ENCODE results near the gene UNG.
A peak's percentile ranks its signal among the peaks of the same experiment; 100 is the strongest.
"Not testable (repeated sequence)": the region's sequence is repeated elsewhere in the genome, so short reads cannot be mapped to it uniquely, and the experiment has no call there.

Gene UNG

GRCh38 chr12:109121346-109121880 is 24.0 kb downstream of the UNG start:
- no peak for DNase-seq (ENCODE audit: low spot score)

DNA sequence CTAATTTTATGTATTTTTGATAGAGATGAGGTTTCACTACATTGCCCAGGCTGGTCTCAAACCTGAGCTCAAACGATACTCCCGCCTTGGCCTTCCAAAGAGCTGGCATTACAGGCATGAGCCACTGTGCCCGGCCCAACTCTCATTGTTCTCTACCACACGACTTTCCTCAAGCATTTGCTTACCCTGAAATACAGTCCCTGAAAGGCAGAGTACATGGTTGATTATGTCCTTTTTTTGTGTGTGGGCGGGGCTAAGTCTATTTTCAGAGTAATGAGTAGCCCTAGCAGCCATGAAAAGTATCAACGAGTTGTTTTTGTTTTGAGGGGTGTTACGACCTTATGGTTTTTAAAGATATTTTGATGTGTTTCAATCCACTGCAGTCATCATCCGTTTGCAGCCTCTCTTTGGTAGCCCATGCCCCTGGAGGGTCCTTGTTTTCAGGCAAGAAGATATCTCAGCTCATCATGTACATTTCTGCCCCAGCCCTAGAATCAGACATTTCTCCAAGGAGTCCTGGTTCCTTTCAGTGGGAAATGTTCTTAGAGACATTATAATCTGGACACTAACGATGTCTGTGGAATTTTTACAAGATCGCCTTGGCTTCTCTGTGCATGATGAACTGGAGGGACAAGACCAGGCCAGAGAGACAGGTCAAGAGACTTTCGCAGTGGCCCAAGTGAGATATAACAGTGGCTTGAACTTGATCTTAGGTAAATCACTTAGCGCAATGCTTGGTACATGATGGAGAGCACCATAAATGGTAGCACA is 27.7 kb downstream of the UNG start:
- DNase-seq (ENCODE audit: low spot score) = no peak

GRCh38 chr12:109125791-109126190 is 28.4 kb downstream of the UNG start:
- DNase-seq (ENCODE audit: low spot score) = no peak

DNA sequence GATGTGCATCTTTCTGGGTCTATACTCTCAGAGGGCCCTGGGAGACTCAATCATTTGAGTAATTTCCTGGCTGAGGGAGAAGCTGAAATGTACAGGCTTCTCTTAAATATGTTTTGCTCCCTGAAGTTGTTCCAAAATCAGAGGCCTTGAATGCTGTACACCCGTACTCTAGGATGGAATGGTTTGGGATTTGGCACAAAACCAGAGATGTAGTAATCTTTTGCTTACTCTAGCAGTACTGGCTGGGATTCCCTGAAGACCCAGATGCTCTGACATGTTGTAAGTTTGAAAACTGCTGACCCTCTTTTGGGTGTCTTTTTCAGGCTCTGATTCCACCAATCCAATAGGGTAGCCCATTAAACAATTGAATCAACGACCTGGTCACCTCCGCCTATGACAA is 29.4 kb downstream of the UNG start:
- no peak for DNase-seq (ENCODE audit: low spot score)

- DNase-seq (ENCODE audit: low spot score) = no peak
Observed at GRCh38 chr12:109127533-109128242, 30.3 kb downstream of the UNG start.

DNA sequence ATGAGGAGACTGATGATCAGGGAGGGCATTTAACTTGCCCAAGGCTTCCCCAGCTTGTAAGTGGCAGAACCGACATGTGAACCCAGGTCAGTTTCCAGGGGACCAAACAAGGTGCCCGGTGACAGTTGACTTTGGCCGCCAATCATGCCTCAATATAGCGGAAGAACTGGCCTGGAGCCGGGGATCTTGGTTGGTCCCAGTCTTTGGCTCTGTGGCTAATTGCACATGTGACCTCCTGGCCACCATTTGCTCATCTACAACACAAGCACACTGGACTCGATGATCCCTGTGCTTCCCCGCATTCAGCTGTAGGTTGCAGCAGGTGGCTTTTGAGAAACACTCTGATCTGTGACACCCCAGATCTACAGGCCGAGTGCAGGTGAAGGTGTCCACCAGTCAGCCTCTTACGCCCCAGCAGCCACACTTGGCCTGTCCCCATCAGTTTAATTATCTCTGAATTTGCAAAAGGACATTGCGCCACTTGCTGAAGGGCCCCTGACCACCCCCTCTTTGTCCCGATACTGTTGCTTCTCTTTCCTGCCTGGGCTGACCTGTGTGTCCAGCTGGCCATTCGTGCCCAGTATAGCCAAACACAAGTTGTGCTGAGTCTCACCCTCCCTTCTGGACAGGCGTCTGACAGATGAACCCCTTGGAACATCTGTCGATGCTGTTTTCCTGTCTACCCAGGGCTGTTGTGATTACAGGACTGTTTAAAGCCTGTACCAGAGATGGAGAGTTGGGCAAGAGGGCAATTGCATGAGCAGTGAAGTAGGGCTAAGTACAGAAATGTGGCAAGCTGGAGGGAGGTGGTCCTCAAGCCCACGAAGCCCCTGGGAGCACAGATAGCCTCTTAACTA is 33.1 kb downstream of the UNG start:
- DNase-seq (ENCODE audit: low spot score) = no peak

DNA sequence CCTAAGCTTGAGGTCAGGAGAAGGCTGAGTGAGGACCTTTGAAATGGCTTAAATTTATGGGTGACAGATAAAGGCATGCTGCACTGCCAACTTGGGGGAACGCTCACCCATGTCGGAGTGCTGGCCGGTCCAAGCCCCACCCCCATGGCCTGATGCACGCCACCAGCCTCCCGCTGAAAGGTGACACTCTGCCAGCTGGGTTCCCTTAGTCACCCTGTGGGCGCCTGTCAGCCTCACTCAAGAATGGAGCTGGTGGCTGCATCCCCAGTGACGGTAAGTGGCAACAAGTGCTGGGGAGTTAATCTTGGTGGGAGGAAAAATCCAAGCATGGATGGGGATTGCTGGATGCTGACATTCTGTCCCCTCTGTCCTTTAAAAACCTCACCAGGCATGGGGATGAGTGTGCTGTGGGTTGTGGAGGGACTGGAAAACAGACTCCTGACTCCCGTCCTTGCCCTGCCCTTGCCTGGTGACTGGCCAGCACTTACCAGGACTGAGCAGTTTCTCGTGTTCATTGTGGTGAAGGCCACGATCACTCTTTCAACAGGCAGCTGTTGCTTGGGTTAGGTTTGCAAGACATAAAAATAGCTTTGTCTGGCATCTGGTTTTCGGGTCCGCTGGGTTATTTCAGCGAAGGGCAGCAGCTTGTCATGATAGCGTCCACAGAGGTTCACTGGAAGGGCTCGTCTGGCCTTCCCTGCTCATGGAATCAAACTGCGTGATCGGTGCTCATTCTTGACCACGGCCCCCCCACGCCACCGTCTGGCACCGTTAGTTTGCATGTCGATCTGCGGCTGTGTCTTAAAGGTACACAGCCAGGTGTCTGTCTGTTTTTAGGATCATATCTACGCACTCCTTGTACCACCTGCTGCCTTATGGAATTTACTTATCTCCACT is 34.0 kb downstream of the UNG start:
- DNase-seq (ENCODE audit: low spot score) = peak; percentile 30

DNA sequence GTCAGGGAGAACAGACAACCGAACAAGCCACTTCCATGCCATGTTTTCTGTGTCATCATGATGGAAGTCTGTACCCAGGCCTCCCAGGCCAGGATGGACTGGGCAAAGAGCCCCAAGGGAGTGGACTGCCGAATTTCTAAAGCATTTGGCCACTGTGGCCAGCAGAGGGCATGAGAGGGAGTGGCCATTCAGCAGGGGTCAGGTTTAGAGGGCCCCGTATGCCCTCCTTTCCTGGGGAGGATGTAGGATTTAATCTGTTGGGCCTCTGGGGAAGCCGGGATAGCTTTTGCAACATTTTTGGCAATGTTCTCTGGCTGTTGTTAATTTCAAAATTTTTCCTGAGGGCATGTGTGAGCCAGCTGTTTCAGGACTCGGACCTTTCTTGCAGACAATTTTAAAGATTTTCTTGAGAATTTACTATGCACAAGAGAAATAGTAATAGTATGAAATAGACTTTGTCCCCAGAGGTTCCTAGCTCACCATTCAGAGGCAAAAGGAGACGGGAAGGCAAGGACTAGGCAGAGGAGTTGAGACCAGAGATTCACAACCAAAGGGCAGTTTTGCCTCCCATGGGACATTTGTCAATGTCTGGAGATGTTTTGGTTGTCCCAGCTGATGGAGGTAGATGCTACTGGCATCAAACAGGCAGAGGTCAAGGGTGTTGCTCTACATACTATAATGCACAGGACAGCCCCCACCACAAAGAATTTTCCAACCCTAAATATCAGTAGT is 37.0 kb downstream of the UNG start:
- DNase-seq (ENCODE audit: low spot score) = peak; percentile 62

- no peak for DNase-seq (ENCODE audit: low spot score)
Observed at GRCh38 chr12:109137055-109137454, 39.7 kb downstream of the UNG start.

DNA sequence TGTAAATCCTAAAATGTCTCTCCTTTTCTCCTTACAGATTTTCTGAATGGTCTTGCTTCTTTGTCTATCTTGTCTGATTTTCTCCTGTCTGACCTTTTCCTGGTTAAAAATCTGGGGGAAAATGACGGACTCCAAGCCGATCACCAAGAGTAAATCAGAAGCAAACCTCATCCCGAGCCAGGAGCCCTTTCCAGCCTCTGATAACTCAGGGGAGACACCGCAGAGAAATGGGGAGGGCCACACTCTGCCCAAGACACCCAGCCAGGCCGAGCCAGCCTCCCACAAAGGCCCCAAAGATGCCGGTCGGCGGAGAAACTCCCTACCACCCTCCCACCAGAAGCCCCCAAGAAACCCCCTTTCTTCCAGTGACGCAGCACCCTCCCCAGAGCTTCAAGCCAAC is 42.0 kb downstream of the UNG start:
- no peak for DNase-seq (ENCODE audit: low spot score)

- DNase-seq (ENCODE audit: low spot score) = no peak
Observed at GRCh38 chr12:109139791-109140190, 42.4 kb downstream of the UNG start.

DNA sequence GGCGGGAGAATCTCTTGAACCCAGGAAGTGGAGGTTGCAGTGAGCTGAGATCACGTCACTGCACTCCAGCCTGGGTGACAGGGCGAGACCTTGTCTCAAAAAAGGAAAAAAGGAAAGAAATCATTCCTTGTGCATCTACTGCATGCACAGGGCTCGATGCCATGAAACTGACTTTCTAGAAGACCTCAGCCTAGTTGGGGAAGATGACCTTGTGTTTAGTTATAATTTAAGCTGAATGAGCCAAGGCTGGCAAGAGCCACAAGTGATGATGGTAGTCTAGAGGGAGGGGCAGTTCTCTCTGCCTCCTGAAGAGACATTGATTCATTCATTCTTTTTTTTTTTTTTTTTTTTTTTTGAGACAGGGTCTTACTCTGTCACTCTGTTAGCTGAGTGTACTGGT is 43.2 kb downstream of the UNG start:
- no peak for DNase-seq (ENCODE audit: low spot score)

GRCh38 chr12:109144224-109144623 is 46.8 kb downstream of the UNG start:
- DNase-seq (ENCODE audit: low spot score) = no peak

DNA sequence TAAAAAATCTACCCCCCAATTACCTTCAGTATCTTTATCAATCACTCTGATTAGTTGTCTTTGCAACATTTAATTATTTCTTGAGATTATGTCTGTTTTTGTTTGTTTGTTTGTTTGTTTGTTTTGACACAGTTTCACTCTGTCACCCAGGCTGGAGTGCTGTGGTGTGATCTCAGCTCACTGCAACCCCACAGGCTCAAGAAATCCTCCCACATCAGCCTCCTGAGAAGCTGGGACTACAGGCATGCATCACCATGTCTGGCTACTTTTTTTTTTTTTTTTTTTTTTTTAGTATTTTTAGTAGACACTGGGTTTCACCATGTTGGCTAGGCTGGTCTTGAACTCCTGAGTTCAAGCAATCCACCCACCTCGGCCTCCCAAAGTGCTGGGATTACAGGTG is 49.7 kb downstream of the UNG start:
- DNase-seq (ENCODE audit: low spot score) = not testable (repeated sequence)

DNA sequence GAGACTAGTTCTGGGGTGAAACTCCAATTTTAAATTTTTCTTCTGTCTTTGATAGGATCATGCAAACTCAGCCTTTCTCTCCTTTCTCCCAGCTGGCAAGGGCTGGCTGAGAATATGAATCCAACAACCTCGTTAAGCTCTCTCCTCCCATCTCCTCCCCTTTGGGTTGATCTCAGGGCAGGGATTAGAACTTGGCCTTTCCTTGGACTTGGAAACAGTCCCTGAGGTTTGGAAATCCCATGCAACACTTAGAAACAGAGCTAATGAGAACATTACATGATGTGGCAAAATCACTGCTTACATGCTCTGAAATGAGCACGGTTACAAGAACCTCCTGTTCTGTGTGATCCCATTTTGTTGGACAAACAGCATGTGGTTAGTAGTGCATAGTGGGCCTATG is 50.6 kb downstream of the UNG start:
- no peak for DNase-seq (ENCODE audit: low spot score)

DNA sequence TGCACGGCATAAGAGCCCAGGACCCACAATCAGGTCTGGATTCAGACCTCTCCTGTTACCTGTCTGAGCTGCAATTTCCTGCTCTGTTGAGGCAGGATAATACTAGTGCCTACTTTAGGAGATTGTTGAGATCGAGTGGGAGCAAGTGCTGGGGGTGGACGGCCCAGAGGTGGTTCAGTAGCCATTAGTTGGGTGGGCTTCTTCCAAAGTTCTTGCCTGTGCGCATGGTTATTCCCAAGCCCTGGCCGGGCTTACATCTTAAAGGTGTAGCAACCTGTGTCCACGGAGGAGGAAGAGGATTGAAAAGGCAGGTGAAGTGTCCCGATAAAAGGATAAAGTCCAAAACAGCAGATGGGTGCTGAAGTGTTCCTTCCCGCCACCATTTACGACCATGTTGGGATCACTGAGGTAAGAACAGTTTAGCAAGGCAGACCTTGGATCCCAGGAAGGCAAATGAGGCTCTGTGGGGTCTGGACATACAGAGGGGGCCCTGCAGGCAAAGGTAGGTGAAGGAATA is 52.8 kb downstream of the UNG start:
- DNase-seq (ENCODE audit: low spot score) = no peak

- DNase-seq (ENCODE audit: low spot score) = no peak
Observed at GRCh38 chr12:109151457-109151856, 54.1 kb downstream of the UNG start.

DNA sequence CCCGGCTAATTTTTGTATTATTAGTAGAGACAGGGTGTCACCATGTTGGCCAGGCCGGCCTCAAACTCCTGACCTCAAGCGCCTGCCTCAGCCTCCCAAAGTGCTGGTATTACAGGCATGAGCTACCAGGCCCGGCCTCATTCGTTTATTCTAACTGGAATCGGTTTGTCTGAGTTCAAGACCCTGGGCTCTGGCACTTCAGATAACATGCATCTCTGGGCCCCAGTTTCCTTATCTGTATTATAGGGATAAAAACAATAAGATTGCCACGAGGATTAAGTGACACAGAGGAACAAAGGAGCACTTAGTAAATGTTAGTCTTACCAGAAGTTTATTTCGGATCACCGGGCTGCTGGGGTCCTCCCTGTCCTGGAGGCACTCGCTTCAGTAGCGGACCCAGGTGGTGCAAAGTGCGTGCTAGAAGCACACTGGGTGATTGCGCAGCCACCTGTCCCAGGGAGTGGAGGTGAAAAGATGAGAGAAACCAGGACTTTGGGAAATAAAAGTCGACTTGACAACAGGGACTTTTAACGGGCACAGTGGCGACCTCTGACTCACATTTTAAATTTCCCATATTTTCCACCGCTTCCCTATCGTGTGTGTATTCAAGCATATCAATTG is 56.5 kb downstream of the UNG start:
- no peak for DNase-seq (ENCODE audit: low spot score)

DNA sequence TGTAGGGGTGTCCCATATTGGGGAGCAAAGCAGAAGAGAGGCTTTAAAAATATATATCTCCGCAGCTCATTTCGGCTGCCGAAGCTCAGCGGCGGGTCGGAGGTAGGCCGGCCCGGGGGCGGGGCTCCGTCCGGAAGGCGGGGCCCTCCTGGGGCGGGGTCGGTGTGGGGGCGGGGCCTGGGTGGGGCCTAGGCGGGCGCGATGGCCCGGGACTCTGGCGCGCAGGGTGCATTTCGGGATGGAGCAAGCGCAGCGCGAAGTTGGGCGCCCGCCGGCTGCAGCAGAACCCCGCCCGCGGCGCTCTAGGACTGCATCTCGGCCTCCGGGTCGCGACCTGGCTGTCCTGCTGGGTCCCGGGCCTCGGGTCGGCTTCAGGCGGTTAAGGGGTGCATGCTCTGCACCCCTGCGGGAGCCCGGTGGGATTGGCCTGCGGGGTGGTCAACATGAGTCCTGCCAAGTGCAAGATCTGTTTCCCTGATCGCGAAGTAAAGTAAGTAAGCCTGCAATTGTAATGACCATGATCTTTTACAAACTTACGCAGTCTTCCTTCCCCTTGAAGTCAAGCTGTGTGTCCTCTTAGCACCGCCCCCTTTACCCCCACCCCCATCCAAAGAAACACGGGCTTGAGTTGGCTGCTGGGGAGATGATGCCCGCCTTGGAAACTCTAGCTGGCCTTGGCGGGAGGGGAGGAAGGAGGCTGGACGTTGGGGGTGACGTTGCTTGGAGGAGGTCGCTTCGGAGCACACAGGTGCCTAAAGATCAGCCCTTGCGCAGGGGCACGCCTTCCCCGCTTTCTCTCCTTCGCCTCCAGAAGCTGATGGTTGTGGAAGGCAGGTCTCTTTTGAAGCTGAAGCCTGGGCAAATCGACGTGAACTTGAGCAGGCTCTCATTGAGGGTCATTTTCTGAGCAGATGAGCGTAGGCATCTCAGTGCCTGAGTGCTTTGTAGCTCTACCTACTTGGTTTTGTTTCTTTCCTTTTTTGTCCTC is 57.3 kb downstream of the UNG start:
- peak; percentile 98 for DNase-seq (ENCODE audit: low spot score)

All from AG08396 (cell line).